Colonic mucosa (tissue), 4 donors: ENCODE data around the gene MPV17. TPM values are rescaled to one million over a fixed set of nuclear protein-coding genes. Genes with fewer than 3 reads are reported as not detected.
"Not testable (repeated sequence)": the region's sequence is repeated elsewhere in the genome, so short reads cannot be mapped to it uniquely, and the experiment has no call there.

Experiments used
- DNase-seq: peaks from one replicate; pipeline ENCODE4 v3.0.0-alpha.2; 2020
- H3K27ac ChIP-seq: fragments of 200-600 bp; one replicate; pipeline ENCODE4 v1.8.0; 2021
- H3K27me3 ChIP-seq: fragments of 200-600 bp; one replicate; pipeline ENCODE4 v1.8.0; 2021
- H3K36me3 ChIP-seq: fragments of 200-600 bp; one replicate; pipeline ENCODE4 v1.8.0; 2021
- H3K4me1 ChIP-seq: fragments of 200-600 bp; one replicate; pipeline ENCODE4 v1.8.0; 2021; ENCODE audit warnings: mild to moderate bottlenecking
- H3K4me3 ChIP-seq: fragments of 200-600 bp; one replicate; pipeline ENCODE4 v1.8.0; 2021
- H3K9ac ChIP-seq, 2 donors: one replicate each; pipeline ENCODE4 v1.7.0; 2013; ENCODE audit warnings: control low read depth in 2 of 2, low read depth in 2 of 2, low read length in 2 of 2
- H3K9me3 ChIP-seq: fragments of 200-600 bp; one replicate; pipeline ENCODE4 v1.8.0; 2021
- CTCF ChIP-seq: fragments of 200-600 bp; IDR thresholded peaks from one replicate; pipeline ENCODE4 v1.8.0; 2022; ENCODE audit warnings: antibody characterized with exemption, mild to moderate bottlenecking
- intact Hi-C: fragments of 100-400 bp; cut with DNase I; formaldehyde crosslinking; loops from one replicate; pipeline ENCODE4 v1.14.1; 2022
- total RNA-seq, 2 donors: library from RNA; stranded (reverse); fragmentation: NEBNext Ultra II Directional in 1 of 2; extraction: Animal tissue kit (Norgen Biotek cat#: 25700) in 1 of 2; gene quantifications; one replicate each; pipeline ENCODE4 v1.2.1, GENCODE V29; 2021
- donor health status: healthy.
- donor health status: DM: no; HTN: no; CAD: no.
- donor health status: DM: no; HTN: no; CAD: no.

MPV17 gene
- total RNA-seq, 2 donors from 2014 or later: 35.0 to 58.3 TPM

- Histone ChIP-seq H3K4me3 (no peak overlapping the region), H3K27ac (no peak overlapping the region), H3K9me3 (no peaks in the 10 kb centered on the region), H3K36me3 (no peaks in the 10 kb centered on the region), H3K4me1 (peaks cover 14% of the 10 kb centered on the region), H3K27me3 (no peaks in the 10 kb centered on the region), H3K9ac (no peak overlapping the region)
- intact Hi-C loops: no loop called here
- peak; percentile 19 for TF ChIP-seq CTCF
- peak; percentile 50 for DNase-seq
Measured at GRCh38 chr2:27320958-27321543, 1.8 kb downstream of the MPV17 start.

- H3K4me3 ChIP-seq, H3K9me3 ChIP-seq, DNase-seq, H3K27ac ChIP-seq, intact Hi-C loops, H3K9ac ChIP-seq, H3K27me3 ChIP-seq, H3K36me3 ChIP-seq: not testable (repeated sequence)
- peaks cover 14% of the 10 kb centered on the region for H3K4me1 ChIP-seq
Measured at GRCh38 chr2:27319839-27320238, 3.1 kb downstream of the MPV17 start.

- no peak overlapping the region for H3K4me3 ChIP-seq
- H3K4me1 ChIP-seq: peaks cover under 1% of the 10 kb centered on the region
- H3K36me3 ChIP-seq: no peaks in the 10 kb centered on the region
- H3K27me3 ChIP-seq: no peaks in the 10 kb centered on the region
- TF ChIP-seq CTCF: no peak
- DNase-seq: no peak
- H3K27ac ChIP-seq: no peak overlapping the region
- intact Hi-C loops: no loop called here
- no peak overlapping the region for H3K9ac ChIP-seq
- no peaks in the 10 kb centered on the region for H3K9me3 ChIP-seq
Measured at GRCh38 chr2:27316655-27317412, 6.1 kb downstream of the MPV17 start.

GRCh38 chr2:27315122-27315521, 7.8 kb downstream of the MPV17 start:
- Histone ChIP-seq H3K9me3 (no peaks in the 10 kb centered on the region), H3K36me3 (no peaks in the 10 kb centered on the region), H3K4me1 (no peaks in the 10 kb centered on the region), H3K27ac (no peak overlapping the region), H3K9ac (no peak overlapping the region), H3K4me3 (no peak overlapping the region), H3K27me3 (no peaks in the 10 kb centered on the region)
- intact Hi-C loops: no loop called here
- DNase-seq: no peak
- no peak for TF ChIP-seq CTCF

GRCh38 chr2:27314709-27315108, 8.2 kb downstream of the MPV17 start:
- TF ChIP-seq CTCF: no peak
- Histone ChIP-seq H3K27me3 (no peaks in the 10 kb centered on the region), H3K4me1 (no peaks in the 10 kb centered on the region), H3K27ac (no peak overlapping the region), H3K36me3 (no peaks in the 10 kb centered on the region), H3K4me3 (no peak overlapping the region), H3K9ac (no peak overlapping the region), H3K9me3 (no peaks in the 10 kb centered on the region)
- intact Hi-C loops: no loop called here
- DNase-seq: no peak
